HG02623 (cell line): Measurements from ENCODE around the gene GTF3C5.
"Not testable (repeated sequence)": the region's sequence is repeated elsewhere in the genome, so short reads cannot be mapped to it uniquely, and the experiment has no call there.

Experiments
- ATAC-seq: cut with Tn5 transposase; IDR thresholded peaks from one replicate; pipeline ENCODE4 v1.9.1; 2021; ENCODE audit warnings: moderate library complexity; ENCODE audit not compliant: unreplicated experiment

The GTF3C5 gene

DNA sequence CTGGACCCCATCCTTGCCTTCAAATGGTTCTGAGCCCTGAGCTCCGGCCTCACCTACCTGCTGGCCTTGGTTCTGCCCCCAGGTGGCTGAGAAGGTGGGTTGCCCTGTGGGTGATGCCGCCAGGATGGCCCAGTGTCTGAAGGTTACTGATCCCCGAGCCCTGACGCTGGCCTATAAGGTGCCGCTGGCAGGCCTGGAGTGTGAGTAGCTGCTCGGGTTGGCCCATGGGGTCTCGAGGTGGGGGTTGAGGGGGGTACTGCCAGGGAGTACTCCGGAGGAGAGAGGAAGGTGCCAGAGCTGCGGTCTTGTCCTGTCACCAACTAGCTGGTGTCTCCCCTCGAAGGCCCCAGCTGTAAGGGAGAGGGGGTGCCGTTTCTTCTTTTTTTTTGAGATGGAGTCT, 36.2 kb downstream of the GTF3C5 start:
- no peak for ATAC-seq

DNA sequence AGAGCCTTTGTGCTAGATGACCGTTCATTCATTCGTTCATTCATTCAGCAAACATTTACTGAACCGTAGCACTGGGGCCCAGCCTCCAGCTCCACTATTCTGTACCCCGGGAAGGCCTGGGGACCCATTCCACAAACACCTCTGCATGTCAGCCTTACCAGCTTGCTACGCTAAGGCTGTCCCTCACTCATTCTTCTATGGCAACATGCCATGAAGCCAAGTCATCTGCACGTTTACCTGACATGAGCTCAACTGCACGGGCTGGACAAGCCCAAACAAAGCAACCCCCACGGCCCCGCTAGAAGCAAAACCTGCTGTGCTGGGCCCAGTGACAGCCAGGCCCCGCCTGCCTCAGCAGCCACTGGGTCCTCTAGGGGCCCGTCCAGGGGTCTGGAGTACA, 37.0 kb downstream of the GTF3C5 start:
- ATAC-seq: no peak

DNA sequence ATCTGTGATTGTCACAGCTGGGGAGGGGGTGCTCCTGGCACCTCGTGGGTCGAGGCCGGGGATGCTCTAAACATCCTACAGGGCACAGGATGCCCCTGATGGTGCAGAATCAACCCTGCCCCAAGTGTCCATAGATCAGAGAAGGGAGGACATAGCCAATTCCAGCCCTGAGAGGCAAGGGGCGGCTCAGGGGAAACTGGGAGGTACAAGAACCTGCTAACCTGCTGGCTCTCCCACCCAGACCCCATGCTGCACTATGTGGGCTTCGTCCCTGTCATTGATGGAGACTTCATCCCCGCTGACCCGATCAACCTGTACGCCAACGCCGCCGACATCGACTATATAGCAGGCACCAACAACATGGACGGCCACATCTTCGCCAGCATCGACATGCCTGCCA, 37.6 kb downstream of the GTF3C5 start:
- ATAC-seq: not testable (repeated sequence)

DNA sequence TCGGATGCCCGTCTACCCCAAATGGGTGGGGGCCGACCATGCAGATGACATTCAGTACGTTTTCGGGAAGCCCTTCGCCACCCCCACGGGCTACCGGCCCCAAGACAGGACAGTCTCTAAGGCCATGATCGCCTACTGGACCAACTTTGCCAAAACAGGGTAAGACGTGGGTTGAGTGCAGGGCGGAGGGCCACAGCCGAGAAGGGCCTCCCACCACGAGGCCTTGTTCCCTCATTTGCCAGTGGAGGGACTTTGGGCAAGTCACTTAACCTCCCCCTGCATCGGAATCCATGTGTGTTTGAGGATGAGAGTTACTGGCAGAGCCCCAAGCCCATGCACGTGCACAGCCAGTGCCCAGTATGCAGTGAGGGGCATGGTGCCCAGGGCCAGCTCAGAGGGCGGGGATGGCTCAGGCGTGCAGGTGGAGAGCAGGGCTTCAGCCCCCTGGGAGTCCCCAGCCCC, 39.7 kb downstream of the GTF3C5 start:
- ATAC-seq: not testable (repeated sequence)

DNA sequence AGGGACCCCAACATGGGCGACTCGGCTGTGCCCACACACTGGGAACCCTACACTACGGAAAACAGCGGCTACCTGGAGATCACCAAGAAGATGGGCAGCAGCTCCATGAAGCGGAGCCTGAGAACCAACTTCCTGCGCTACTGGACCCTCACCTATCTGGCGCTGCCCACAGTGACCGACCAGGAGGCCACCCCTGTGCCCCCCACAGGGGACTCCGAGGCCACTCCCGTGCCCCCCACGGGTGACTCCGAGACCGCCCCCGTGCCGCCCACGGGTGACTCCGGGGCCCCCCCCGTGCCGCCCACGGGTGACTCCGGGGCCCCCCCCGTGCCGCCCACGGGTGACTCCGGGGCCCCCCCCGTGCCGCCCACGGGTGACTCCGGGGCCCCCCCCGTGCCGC, 40.2 kb downstream of the GTF3C5 start:
- not testable (repeated sequence) for ATAC-seq

DNA sequence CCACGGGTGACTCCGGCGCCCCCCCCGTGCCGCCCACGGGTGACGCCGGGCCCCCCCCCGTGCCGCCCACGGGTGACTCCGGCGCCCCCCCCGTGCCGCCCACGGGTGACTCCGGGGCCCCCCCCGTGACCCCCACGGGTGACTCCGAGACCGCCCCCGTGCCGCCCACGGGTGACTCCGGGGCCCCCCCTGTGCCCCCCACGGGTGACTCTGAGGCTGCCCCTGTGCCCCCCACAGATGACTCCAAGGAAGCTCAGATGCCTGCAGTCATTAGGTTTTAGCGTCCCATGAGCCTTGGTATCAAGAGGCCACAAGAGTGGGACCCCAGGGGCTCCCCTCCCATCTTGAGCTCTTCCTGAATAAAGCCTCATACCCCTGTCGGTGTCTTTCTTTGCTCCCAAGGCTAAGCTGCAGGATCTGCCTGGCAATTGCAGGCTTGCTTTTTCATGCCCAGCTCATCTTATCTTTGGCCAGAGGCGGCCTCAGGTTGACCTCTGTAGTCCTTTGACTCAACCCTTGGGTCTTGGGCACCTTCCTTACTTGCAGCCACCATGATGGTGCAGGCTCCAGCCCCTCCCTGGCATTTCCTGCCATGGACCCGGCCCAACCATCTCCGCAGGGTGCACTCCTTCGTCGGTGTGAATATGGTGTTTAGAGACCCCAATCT, 40.8 kb downstream of the GTF3C5 start:
- ATAC-seq: no peak

DNA sequence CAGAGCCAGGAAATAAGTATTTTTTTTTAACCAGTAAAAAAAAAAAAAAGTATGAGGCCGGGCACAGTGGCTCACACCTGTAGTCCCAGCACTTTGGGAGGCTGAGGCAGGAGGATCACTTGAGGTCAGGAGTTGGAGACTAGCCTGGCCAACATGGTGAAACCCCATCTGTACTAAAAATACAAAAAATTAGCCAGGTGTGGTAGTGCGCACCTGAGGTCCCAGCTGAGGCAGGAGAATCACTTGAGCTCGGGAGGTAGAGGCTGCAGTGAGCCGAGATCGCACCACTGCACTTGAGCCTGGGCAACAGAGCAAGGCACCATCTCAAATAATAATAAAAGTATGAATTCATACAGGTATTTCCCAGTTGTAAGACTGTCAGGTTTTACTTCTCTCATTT, 41.4 kb downstream of the GTF3C5 start:
- not testable (repeated sequence) for ATAC-seq

DNA sequence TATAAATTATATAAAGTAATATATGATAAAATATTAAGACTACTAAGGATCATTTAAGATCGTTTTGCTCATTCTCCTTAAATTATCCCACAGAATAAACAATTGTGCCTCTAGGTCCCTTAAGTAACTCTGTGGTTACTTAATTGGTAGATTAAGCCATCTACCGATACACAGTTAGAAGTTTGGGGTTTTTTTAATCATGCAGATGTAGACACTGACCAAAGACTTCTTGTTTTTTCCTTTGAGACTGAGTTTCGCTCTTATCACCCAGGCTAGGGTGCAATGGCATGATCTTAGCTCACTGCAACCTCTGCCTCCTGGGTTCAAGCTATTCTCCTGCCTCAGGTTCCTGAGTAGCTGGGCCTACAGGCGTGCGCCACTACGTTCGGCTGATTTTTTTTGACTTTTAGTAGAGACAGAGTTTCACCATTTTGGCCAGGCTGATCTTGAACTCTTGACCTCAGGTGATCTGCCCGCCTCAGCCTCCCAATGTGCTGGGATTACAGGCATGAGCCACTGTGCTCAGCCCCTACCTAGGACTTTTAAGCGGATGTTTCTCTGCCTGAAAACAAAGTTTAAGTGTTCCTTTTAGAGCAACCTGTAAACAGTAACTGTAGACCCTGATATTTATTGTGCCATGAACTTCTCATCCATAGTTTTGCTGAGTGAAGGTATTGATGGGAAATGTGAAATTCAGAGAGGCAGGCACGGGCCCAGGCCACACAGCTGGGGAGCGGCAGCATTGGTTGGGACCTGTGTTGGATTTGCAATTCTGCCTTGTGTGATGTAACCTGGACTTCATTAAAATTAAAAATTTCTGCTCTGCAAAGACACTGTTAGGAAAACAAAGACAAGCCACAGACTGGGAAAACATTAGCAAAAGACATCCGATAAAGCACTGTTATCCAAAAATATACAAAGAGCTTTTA, 42.6 kb downstream of the GTF3C5 start:
- no peak for ATAC-seq

DNA sequence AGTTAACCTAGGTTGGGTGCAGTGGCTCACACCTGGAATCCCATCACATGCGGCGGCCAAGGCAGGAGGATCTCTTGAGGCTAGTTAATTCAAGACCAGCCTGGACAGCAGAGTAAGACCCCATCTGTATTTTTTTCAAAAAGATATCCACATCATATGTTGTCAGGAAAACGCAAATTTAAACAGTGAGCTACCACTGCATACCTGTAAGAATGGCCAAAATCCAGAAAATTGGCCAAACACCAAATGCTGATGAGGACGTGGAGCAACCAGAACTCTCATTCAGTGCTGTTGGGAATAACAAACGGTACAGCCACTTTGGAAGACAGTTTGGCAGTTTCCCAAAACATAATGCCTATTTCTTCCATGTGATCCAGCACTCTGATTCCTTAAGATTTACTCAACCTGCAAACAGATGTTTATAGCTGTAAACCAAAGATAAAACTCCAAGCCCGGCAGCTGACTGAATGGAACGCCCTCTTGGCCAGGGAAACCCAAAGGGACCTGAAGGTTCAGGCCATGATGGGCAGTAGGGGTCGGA, 43.4 kb downstream of the GTF3C5 start:
- no peak for ATAC-seq

DNA sequence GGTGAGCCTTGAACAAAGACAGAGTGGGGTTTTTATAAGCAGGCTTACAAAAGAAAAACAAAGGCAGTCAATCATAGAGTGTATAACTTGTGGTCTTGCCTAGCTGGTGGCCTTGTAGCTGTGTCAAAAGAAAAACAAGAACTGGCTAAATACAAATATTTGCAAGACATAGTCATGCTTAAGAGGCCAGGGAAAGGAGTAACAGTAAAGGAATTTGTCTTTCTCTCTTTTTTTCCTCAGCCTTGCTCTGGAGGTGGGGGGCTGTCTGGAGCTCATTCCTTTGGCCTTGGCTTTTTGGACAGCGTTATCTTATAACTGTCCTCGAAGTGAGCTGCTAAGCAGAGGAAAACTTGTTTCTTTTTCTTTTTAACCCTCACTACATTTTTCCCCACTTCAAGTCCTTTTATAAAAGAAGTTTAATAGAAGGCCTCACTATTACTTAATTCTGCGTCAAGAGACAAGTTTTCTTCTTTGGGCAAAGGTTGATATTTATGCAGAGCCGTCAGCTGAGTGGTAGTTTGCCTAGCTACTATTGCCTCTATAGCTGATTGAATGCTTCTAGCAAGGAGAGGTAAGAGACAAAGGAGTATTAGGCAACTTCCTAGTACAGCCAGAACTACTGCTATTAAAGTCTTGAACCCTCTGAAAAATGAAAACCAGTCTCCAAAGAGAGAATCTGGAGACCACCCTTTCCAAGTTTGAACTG, 45.3 kb downstream of the GTF3C5 start:
- ATAC-seq: no peak

DNA sequence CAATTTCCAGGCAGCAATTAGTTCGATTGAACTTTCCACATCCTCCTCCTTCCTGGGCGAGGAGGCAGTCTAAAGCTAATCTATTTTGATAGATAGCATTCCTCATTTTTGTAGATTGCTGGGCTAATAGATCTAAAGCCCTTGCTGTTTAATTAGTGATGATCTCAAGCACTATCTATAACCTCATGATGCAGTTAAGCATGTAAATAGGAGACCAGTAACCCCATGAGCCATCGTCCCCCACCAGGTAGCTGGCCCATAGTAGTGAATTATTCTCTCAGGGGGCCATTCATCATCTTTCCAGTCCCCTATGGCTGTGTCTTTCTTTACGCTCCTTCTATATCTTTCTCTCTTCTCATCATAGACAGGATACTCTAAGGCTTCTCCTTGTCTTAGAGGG, 45.9 kb downstream of the GTF3C5 start:
- no peak for ATAC-seq

DNA sequence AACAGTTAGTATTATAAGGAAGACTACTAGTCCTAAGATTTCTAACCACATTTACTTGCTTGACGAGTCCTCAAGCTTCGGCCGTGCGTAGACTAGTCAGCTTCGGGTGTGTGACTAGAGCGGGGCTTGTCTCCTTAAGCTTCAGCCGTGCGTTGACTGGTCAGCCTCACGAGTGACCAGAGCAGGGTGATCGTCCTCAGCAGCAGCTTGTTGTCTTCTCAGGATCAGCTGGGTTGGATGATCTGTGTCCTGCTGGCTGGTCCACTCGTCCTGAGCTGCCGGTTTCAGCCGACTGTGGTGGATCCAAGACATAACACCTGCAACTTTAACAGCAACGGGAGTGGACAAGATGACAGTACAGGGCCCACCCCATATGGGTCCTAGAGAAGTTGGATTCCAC, 47.7 kb downstream of the GTF3C5 start:
- no peak for ATAC-seq

DNA sequence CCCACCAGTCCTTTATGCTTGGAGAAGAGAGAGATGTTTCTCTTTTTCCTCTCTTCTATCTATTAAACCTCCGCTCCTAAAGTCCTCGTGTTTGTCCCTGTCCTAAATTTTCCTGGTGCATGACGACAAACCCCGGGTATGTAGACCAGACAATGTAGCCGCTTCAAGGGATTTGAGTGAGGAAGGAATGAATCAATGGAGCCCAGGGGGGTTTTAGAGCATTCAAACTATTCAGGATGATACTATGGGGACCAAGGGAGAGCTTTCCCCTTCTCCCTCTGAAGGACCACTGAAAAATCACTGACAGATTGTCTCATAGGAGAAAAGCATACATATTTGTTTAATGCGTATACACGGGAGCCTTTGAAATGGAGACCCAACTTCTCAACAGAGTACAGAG, 49.4 kb downstream of the GTF3C5 start:
- no peak for ATAC-seq

DNA sequence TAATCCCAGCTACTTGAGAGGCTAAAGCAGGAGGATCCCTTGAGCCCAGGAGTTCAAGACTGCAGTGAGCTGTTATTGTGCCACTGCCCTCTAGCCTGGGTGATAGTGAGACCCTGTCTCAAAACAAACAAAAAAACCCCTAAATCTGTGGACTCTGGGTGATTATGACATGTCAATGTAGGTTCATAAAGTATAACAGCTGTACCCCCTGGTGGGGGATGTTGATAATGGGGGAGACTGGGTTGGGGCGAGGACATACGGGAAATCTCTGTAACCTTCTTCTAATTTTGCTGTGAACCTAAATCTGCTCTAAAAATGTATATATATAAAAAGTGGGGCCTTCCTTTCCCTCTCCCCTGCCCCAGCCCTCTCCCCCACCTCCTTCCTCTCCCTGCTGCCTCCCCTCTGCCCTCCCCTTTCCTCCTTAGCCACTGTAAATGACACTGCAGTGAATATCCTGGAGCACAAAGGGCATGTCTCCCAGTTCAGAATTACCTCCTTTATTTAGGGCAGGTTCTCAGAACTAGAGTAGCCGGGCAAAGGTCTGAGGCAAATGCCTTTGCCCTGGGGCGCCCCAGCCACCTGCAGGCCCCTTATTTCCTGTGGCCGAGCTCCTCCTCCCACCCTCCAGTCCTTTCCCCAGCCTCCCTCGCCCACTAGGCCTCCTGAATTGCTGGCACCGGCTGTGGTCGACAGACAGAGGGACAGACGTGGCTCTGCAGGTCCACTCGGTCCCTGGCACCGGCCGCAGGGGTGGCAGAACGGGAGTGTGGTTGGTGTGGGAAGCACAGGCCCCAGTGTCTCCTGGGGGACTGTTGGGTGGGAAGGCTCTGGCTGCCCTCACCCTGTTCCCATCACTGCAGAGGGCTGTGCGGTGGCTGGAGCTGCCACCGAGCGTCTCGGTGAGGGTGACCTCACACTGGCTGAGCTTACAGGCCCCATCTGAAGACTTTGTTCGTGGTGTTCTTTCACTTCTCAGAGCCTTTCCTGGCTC, 50.3 kb downstream of the GTF3C5 start:
- ATAC-seq: not testable (repeated sequence)

DNA sequence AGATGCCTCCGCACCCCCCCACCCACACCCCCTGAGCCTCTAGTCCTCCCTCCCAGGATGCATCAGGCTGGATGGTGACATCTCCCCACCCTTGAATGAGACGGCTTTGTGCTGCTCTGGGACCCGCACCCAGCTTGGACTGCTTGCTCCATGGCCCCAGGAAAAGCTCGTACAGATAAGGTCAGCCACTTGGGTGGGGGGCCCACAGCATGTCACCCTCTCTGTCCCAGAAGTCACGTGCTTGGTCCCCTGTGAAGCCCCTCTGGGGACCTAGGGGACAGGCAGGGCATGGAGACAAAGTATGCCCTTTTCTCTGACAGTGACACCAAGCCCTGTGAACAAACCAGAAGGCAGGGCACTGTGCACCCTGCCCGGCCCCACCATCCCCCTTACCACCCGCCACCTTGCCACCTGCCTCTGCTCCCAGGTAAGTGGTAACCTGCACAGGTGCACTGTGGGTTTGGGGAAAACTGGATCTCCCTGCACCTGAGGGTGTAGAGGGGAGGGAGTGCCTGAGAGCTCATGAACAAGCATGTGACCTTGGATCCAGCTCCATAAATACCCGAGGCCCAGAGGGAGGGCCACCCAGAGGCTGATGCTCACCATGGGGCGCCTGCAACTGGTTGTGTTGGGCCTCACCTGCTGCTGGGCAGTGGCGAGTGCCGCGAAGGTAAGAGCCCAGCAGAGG, 51.3 kb downstream of the GTF3C5 start:
- ATAC-seq: not testable (repeated sequence)

DNA sequence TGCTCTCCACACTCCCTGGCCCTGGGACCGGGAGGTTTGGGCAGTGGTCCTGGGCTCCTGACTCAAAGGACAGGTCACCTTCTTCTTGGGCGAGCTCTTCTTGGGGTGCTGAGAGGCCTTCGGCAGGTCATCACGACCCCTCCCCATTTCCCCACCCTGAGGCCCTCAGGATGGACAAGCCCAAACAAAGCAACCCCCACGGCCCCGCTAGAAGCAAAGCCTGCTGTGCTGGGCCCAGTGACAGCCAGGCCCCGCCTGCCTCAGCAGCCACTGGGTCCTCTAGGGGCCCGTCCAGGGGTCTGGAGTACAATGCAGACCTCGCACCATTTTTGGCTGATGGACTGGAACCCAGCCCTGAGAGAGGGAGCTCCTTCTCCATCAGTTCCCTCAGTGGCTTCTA, 52.9 kb downstream of the GTF3C5 start:
- not testable (repeated sequence) for ATAC-seq

DNA sequence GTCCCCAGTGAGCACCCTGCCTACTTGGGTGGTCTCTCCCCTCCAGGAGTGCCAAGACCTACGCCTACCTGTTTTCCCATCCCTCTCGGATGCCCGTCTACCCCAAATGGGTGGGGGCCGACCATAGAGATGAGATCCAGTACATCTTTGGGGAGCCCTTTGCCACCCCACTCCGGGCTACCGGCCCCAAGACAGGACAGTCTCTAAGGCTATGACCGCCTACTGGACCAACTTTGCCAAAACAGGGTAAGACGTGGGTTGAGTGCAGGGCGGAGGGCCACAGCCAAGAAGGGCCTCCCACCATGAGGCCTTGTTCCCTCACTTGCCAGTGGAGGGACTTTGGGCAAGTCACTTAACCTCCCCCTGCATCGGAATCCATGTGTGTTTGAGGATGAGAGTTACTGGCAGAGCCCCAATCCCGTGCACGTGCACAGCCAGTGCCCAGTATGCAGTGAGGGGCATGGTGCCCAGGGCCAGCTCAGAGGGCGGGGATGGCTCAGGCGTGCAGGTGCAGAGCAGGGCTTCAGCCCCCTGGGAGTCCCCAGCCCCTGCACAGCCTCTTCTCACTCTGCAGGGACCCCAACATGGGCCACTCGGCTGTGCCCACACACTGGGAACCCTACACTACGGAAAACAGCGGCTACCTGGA, 55.5 kb downstream of the GTF3C5 start:
- not testable (repeated sequence) for ATAC-seq

DNA sequence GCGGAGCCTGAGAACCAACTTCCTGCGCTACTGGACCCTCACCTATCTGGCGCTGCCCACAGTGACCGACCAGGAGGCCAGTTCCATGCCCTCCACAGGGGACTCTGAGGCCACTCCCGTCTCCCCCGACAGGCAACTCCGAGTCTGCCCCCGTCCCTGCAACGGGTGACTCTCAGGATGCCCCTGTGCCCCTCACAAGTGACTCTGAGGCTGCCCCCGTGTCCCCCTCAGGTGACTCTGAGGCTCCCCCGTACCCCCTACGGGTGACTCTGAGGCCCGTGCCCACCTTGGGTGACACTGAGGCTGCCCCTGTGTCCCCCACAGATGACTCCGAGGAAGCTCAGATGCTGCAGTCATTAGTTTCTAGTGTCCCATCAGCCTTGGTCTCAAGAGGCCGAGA, 56.1 kb downstream of the GTF3C5 start:
- ATAC-seq: no peak
